Transverse colon (tissue), 4 donors: ENCODE measurements around the gene PTGFR. TPM values are rescaled to one million over a fixed set of nuclear protein-coding genes. Genes with fewer than 3 reads are reported as not detected.

Experiments
- DNase-seq: peaks from one replicate; pipeline ENCODE4 v3.0.0-alpha.2; 2019
- H3K27ac ChIP-seq, 4 donors: fragments of 200-600 bp; sonication (generic); 2 replicates each; pipeline ENCODE4 v1.5.1; 2016 to 2018; ENCODE audit warnings: inconsistent platforms in 4 of 4
- H3K27me3 ChIP-seq: fragments of 200-600 bp; sonication (generic); 2 replicates; pipeline ENCODE4 v1.5.1; 2017; ENCODE audit warnings: inconsistent platforms
- H3K36me3 ChIP-seq, 4 donors: fragments of 200-600 bp; sonication (generic); 2 replicates each; pipeline ENCODE4 v1.5.1; 2017 to 2019; ENCODE audit warnings: inconsistent platforms in 4 of 4
- H3K4me1 ChIP-seq, 4 donors: fragments of 200-600 bp; sonication (generic); 2 replicates each; pipeline ENCODE4 v1.5.1; 2017 to 2020; ENCODE audit warnings: inconsistent platforms in 4 of 4
- H3K4me3 ChIP-seq, 4 donors: fragments of 200-600 bp; sonication (generic); 1 replicate in 1 of 4; 2 replicates in 3 of 4; pipeline versions ENCODE4 v1.5.1 to v1.6.1; 2017 to 2019; ENCODE audit warnings: inconsistent platforms in 4 of 4
- H3K9me3 ChIP-seq, 2 donors: fragments of 200-600 bp; sonication (generic); 2 replicates each; pipeline ENCODE4 v1.5.1; 2017 to 2019; ENCODE audit warnings: inconsistent platforms in 2 of 2
- CTCF ChIP-seq, 5 experiments: fragments of 200-600 bp in 3 of 5; fragments of 450-650 bp in 2 of 5; sonication (generic) in 3 of 5; IDR thresholded peaks; 1 replicate in 2 of 5; 2 replicates in 3 of 5; pipeline ENCODE4 v1.5.1; 2016 to 2017; ENCODE audit warnings: antibody characterized with exemption in 5 of 5, inconsistent platforms in 3 of 5, mild to moderate bottlenecking in 2 of 5, moderate library complexity in 1 of 5
- EP300 ChIP-seq: sonication (generic); formaldehyde crosslinking; IDR thresholded peaks from one replicate; pipeline ENCODE4 v1.6.1; 2017; ENCODE audit warnings: antibody characterized with exemption, low read depth
- POLR2A ChIP-seq: fragments of 450-650 bp; IDR thresholded peaks from one replicate; pipeline ENCODE4 v1.6.1; 2016; ENCODE audit warnings: antibody characterized with exemption, mild to moderate bottlenecking, moderate library complexity
- POLR2AphosphoS5 ChIP-seq, 3 donors: sonication (generic); formaldehyde crosslinking; IDR thresholded peaks; one replicate each; pipeline ENCODE4 v1.6.1; 2016; ENCODE audit warnings: antibody characterized with exemption in 3 of 3
- WGBS, 2 donors: methylation state at CpG; one replicate each; pipeline ENCODE4 v1.1.5; 2018; ENCODE audit warnings: low coverage in 1 of 2; 5-methylcytosine and 5-hydroxymethylcytosine counted together
- in situ Hi-C, 4 donors: fragments of 200-750 bp; cut with MboI; loops; one replicate each; pipeline versions ENCODE4 v1.15.0 to v1.15.1; 2017; ENCODE audit warnings: low sequenced_read_pairs in 3 of 4, low pct_ligation_motif_present in 1 of 4, low pct_unique_long_range_greater_than_20kb in 1 of 4
- intact Hi-C: fragments of 100-400 bp; cut with DNase I; formaldehyde crosslinking; loops from one replicate; pipeline ENCODE4 v1.15.1; 2023; ENCODE audit warnings: low total_unique reads
- total RNA-seq, 4 donors: library from RNA; depleted of rRNA; stranded (reverse); fragments of >200 nt; gene quantifications; one replicate each; pipeline ENCODE4 v1.1.0, GENCODE V29; 2016

The PTGFR gene
- total RNA-seq, 4 donors from 2014 or later: 0.40 to 4.1 (median 0.97) TPM

- intact Hi-C loops (no loop called here), in situ Hi-C loops (no loop called here)
- WGBS, 2 donors: 91 to 100% methylated on average over 1 of the region's 1 CpG
- H3K4me3 ChIP-seq: no peak overlapping the region
- no peaks in the 10 kb centered on the region for H3K4me1 ChIP-seq
- H3K27ac ChIP-seq: no peak overlapping the region
- no peaks in the 10 kb centered on the region for H3K9me3 ChIP-seq
- H3K36me3 ChIP-seq: no peaks in the 10 kb centered on the region
- TF ChIP-seq EP300 (no peak), POLR2A (no peak), CTCF (IDR thresholded peaks at IDR 0.05) (no peak), POLR2AphosphoS5 (IDR thresholded peaks at IDR 0.05) (no peak)
- H3K27me3 ChIP-seq: no peaks in the 10 kb centered on the region
- DNase-seq: no peak
These were observed 70.0 kb downstream of the PTGFR start for GRCh38 chr1:78560811-78561210.

GRCh38 chr1:78561856-78562255, 71.1 kb downstream of the PTGFR start:
- Histone ChIP-seq H3K36me3 (no peaks in the 10 kb centered on the region), H3K4me1 (no peaks in the 10 kb centered on the region), H3K27ac (no peak overlapping the region), H3K27me3 (no peaks in the 10 kb centered on the region), H3K4me3 (no peak overlapping the region), H3K9me3 (no peaks in the 10 kb centered on the region)
- no peak for TF ChIP-seq POLR2A
- 61 to 81% methylated on average over 2 of the region's 2 CpGs for WGBS, 2 donors
- in situ Hi-C loops: no loop called here
- intact Hi-C loops: no loop called here
- no peak for DNase-seq

- intact Hi-C loops: no loop called here
- 65 to 85% methylated on average over 2 of the region's 2 CpGs for WGBS, 2 donors
- TF ChIP-seq EP300 (no peak), POLR2AphosphoS5 (IDR thresholded peaks at IDR 0.05) (no peak), CTCF (IDR thresholded peaks at IDR 0.05) (no peak), POLR2A (no peak)
- DNase-seq: no peak
- Histone ChIP-seq H3K36me3 (no peaks in the 10 kb centered on the region), H3K4me3 (no peak overlapping the region), H3K27ac (no peak overlapping the region), H3K4me1 (no peaks in the 10 kb centered on the region), H3K27me3 (no peaks in the 10 kb centered on the region), H3K9me3 (no peaks in the 10 kb centered on the region)
- in situ Hi-C loops: no loop called here
These were observed 74.6 kb downstream of the PTGFR start for GRCh38 chr1:78565393-78565792.

GRCh38 chr1:78570539-78570938, 79.8 kb downstream of the PTGFR start:
- H3K36me3 ChIP-seq: no peaks in the 10 kb centered on the region
- DNase-seq: no peak
- no peak overlapping the region for H3K4me3 ChIP-seq
- no peaks in the 10 kb centered on the region for H3K9me3 ChIP-seq
- intact Hi-C loops (no loop called here), in situ Hi-C loops (no loop called here)
- H3K27ac ChIP-seq: no peak overlapping the region
- 47 to 51% methylated on average over 2 of the region's 2 CpGs for WGBS, 2 donors
- TF ChIP-seq POLR2A (no peak), EP300 (no peak), CTCF (IDR thresholded peaks at IDR 0.05) (no peak), POLR2AphosphoS5 (IDR thresholded peaks at IDR 0.05) (no peak)
- no peaks in the 10 kb centered on the region for H3K27me3 ChIP-seq
- H3K4me1 ChIP-seq: no peaks in the 10 kb centered on the region
